ENCODE results near the gene ZNF341. TPM values are rescaled to one million over a fixed set of nuclear protein-coding genes. Genes with fewer than 3 reads are reported as not detected.
A peak's percentile ranks its signal among the peaks of the same experiment; 100 is the strongest.

Gene ZNF341
- total and polyA plus RNA-seq, 2 experiments from 2014 or later: 4.3 to 6.1 TPM

DNA sequence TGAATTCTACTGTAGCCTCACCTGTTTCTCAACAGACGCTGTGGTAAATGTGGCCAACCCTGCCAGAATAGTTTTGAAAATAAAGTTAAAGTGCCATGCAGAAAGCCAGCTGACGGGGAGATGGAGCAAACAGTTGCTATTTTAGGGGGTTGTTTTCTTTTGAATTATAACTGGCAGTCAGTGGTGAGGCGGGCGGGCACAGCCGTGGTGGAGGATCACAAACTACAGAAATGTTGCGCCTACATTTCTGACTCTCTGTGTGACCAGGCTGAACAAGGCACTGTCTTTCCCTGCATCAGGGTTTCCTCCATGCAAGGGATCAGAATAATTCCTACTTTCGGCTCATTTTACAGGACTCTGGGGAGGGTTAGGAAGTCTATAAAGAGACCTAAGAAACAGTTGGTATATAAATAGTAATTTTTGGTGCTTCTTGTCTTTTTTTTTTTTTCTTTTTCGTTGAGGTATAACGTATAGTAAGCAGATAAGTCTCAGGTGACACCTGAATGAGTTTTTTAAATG, 96.6 kb downstream of the ZNF341 start:
- no peak overlapping the region for H3K4me2 ChIP-seq
- ATAC-seq (no peak), DNase-seq (ENCODE audit: low spot score) (no peak)
- no peaks in the 10 kb centered on the region for H3K27me3 ChIP-seq (ENCODE audit: insufficient read depth)
- H3K27ac Mint-ChIP-seq: no peak overlapping the region
- H3K4me3 Mint-ChIP-seq: no peak overlapping the region
- H3K36me3 Mint-ChIP-seq (ENCODE audit: low read depth): peaks cover 4% of the 10 kb centered on the region; the same call in 1 of the 3 replicates
- H3K36me3 ChIP-seq (ENCODE audit: insufficient read depth): no peaks in the 10 kb centered on the region
- 0 out of 2 replicates have a peak, but pooled peaks cover 2% of the 10 kb centered on the region for H3F3A ChIP-seq (replicated peaks; ENCODE audit: low read depth)
- H3K79me2 ChIP-seq (replicated peaks; ENCODE audit: insufficient read depth): peaks cover 95% of the 10 kb centered on the region
- H3K27ac ChIP-seq (ENCODE audit: low read depth): 0 out of 2 replicates have a peak overlapping the region, but pooled peaks have one; percentile 26
- H2AFZ ChIP-seq: no peak overlapping the region
- no peak for TF ChIP-seq EZH2 (IDR thresholded peaks at IDR 0.05; ENCODE audit: low read depth, unreplicated experiment)
- no peak overlapping the region for H3K4me3 ChIP-seq
- peaks cover 5% of the 10 kb centered on the region for H3K27me3 Mint-ChIP-seq (ENCODE audit: insufficient read depth, low read depth, poor library complexity)
- H3K4me1 Mint-ChIP-seq: peaks cover 59% of the 10 kb centered on the region
- H3K4me1 ChIP-seq (ENCODE audit: insufficient read depth): peaks cover 39% of the 10 kb centered on the region
- peaks cover 69% of the 10 kb centered on the region for H4K20me1 ChIP-seq (replicated peaks; ENCODE audit: insufficient read depth)
- no peaks in the 10 kb centered on the region for H3K9me3 Mint-ChIP-seq
- H3K9me2 ChIP-seq (ENCODE audit: insufficient read depth): 0 out of 2 replicates have a peak, but pooled peaks cover under 1% of the 10 kb centered on the region

GRCh38 chr20:33828967-33829560, 97.3 kb downstream of the ZNF341 start:
- Histone ChIP-seq H3K79me2 (replicated peaks; ENCODE audit: insufficient read depth) (peaks cover 94% of the 10 kb centered on the region), H2AFZ (no peak overlapping the region), H3K27ac (ENCODE audit: low read depth) (peak overlapping the region; percentile 52; the same call in 1 of the 2 replicates), H3F3A (replicated peaks; ENCODE audit: low read depth) (0 out of 2 replicates have a peak, but pooled peaks cover 2% of the 10 kb centered on the region), H3K4me1 (ENCODE audit: insufficient read depth) (peaks cover 42% of the 10 kb centered on the region), H3K9me2 (ENCODE audit: insufficient read depth) (no peaks in the 10 kb centered on the region), H3K27me3 (ENCODE audit: insufficient read depth) (no peaks in the 10 kb centered on the region), H3K4me2 (no peak overlapping the region), H4K20me1 (replicated peaks; ENCODE audit: insufficient read depth) (peaks cover 66% of the 10 kb centered on the region), H3K4me3 (no peak overlapping the region), H3K36me3 (ENCODE audit: insufficient read depth) (no peaks in the 10 kb centered on the region)
- H3K36me3 Mint-ChIP-seq (ENCODE audit: low read depth): peaks cover 4% of the 10 kb centered on the region; the same call in 1 of the 3 replicates
- peaks cover 5% of the 10 kb centered on the region for H3K27me3 Mint-ChIP-seq (ENCODE audit: insufficient read depth, low read depth, poor library complexity)
- ATAC-seq (no peak), DNase-seq (ENCODE audit: low spot score) (no peak)
- H3K9me3 Mint-ChIP-seq: no peaks in the 10 kb centered on the region
- no peak overlapping the region; the same call in 1 of the 2 replicates for H3K27ac Mint-ChIP-seq
- H3K4me3 Mint-ChIP-seq: no peak overlapping the region
- peaks cover 64% of the 10 kb centered on the region for H3K4me1 Mint-ChIP-seq
- TF ChIP-seq EZH2 (IDR thresholded peaks at IDR 0.05; ENCODE audit: low read depth, unreplicated experiment) (no peak), ETS1 (IDR thresholded peaks at IDR 0.05) (no peak), EZH2phosphoT487 (IDR thresholded peaks at IDR 0.05; ENCODE audit: unreplicated experiment) (no peak), ZNF114 (CRISPR knock-in tag; IDR thresholded peaks at IDR 0.05) (no peak), CTCF (conservative IDR thresholded peaks at IDR 0.05; ENCODE audit: low read depth in 2 of 2) (no peak), STAT1 (IDR thresholded peaks at IDR 0.05; ENCODE audit: unreplicated experiment) (no peak), JUNB (IDR thresholded peaks at IDR 0.05; ENCODE audit: unreplicated experiment) (no peak), ZNF462 (CRISPR knock-in tag; IDR thresholded peaks at IDR 0.05) (no peak), NANOG (IDR thresholded peaks at IDR 0.05; ENCODE audit: borderline replicate concordance) (no peak), POLR2AphosphoS5 (IDR thresholded peaks at IDR 0.05; ENCODE audit: low read depth) (no peak)

Measured in GM23338 (cell line).